Vagina (tissue), 2 donors: ENCODE data around the gene LPAR5. TPM values are rescaled to one million over a fixed set of nuclear protein-coding genes. Genes with fewer than 3 reads are reported as not detected.

Experiments used
- DNase-seq, 2 donors: peaks; one replicate each; pipeline ENCODE4 v3.0.0-alpha.2; 2017; ENCODE audit errors: extremely low spot score in 2 of 2
- H3K27ac ChIP-seq: fragments of 200-600 bp; sonication (generic); one replicate; pipeline ENCODE4 v1.5.1; 2019
- H3K27me3 ChIP-seq: fragments of 200-600 bp; sonication (generic); one replicate; pipeline ENCODE4 v1.5.1; 2019
- H3K36me3 ChIP-seq, 2 donors: fragments of 200-600 bp; sonication (generic); one replicate each; pipeline ENCODE4 v1.5.1; 2017 to 2019
- H3K4me1 ChIP-seq: fragments of 200-600 bp; sonication (generic); one replicate; pipeline ENCODE4 v1.5.1; 2019
- H3K4me3 ChIP-seq, 2 donors: fragments of 200-600 bp; sonication (generic); 1 replicate in 1 of 2; 2 replicates in 1 of 2; pipeline ENCODE4 v1.5.1; 2016 to 2019
- H3K9me3 ChIP-seq: fragments of 200-600 bp; sonication (generic); one replicate; pipeline ENCODE4 v1.5.1; 2019
- POLR2A ChIP-seq, 2 donors: fragments of 450-650 bp; IDR thresholded peaks; one replicate each; pipeline ENCODE4 v1.6.1; 2017; ENCODE audit warnings: antibody characterized with exemption in 2 of 2, mild to moderate bottlenecking in 2 of 2, moderate library complexity in 2 of 2
- POLR2AphosphoS5 ChIP-seq, 2 donors: sonication (generic); formaldehyde crosslinking; IDR thresholded peaks; one replicate each; pipeline ENCODE4 v1.9.0; 2017; ENCODE audit warnings: antibody characterized with exemption in 2 of 2, mild to moderate bottlenecking in 2 of 2, low read depth in 1 of 2; ENCODE audit not compliant: insufficient read depth in 1 of 2
- intact Hi-C: fragments of 100-400 bp; cut with DNase I; formaldehyde crosslinking; loops from one replicate; pipeline ENCODE4 v1.15.1; 2023
- total RNA-seq: library from RNA; depleted of rRNA; stranded (reverse); fragments of >200 nt; gene quantifications from one replicate; pipeline ENCODE4 v1.2.3, GENCODE V29; 2016
- TF ChIP-seq, protein P1 (sequence below), 3 experiments: fragments of 450-650 bp in 2 of 3; fragments of 200-600 bp in 1 of 3; sonication (generic) in 1 of 3; IDR thresholded peaks; one replicate each; pipeline ENCODE4 v1.5.1; 2017 to 2019; ENCODE audit warnings: antibody characterized with exemption in 3 of 3, mild to moderate bottlenecking in 2 of 3, moderate library complexity in 2 of 3

The LPAR5 gene
- 7.4 TPM for total RNA-seq

DNA sequence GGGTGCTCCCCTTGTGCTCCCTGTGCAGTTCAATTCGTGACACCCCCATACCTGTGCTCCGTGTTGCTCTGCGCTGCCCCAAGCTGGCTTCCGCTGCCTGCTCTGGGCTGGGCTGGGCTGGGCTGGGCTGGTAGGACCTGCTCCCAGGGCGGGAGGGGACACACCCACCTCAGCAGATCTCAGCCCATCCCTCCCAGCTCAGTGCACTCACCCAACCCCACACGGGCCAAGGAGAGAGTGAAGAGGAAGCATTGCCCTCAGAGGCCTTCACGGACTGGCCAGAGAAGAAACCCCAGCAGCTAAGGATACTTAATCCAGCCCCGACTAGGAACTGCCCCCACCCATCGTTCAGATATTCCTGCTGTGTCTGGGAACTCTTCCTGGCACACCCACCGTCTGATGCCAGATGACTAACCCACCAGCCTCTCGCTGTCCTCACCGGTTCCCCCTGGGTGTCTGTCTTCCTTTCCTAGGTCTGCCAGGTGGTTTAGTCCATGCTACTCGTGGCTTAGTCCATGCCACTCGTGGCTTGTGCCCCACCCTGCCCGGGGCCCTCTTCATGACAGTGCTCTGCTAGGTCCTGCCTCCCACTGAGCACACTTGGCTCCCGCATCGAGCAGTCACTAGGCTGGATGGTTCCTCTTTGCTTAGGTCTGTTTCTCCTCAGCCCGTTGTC is at the start of gene LPAR5:
Gene LPAR5, minus strand, starts transcription at position 104 of the 676 bp plus-strand sequence. CDS start 14,711 bp downstream, outside the sequence.
- H3K27me3 ChIP-seq = no peaks in the 10 kb centered on the region
- no peaks in the 10 kb centered on the region for H3K9me3 ChIP-seq
- no peaks in the 10 kb centered on the region for H3K36me3 ChIP-seq
- peak within 1 kb of the TSS in 1 of 2 donors; percentile 30 for H3K4me3 ChIP-seq
- no peak for DNase-seq
- H3K27ac ChIP-seq = peak within 1 kb of the TSS; percentile 34
- no peak for TF ChIP-seq POLR2A (IDR thresholded peaks at IDR 0.05)
- peak in 1 of 2 donors; percentile 49 for TF ChIP-seq POLR2AphosphoS5 (IDR thresholded peaks at IDR 0.05; ENCODE audit: insufficient read depth in 1 of 2, low read depth in 1 of 2)
- peaks cover 15% of the 10 kb centered on the region for H3K4me1 ChIP-seq
- intact Hi-C loops = no loop called here

DNA sequence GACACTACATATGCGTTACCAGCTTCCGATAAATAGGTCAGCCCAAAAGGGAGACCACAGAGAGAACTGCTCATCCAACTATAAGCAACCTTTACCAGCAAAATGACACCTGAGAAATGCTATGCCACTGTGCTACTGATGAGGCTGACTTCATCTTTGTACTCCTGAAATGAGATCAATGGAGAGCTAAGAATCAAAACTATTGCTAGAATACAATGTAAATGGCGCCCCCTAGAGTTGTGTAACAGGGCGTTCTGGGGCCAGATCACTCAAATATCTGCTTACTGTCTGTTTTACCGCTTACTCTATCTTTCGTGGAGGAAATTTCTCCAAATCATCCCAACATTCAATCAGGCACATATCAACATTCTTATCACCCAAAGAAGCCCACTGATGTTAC is 48.9 kb upstream of the LPAR5 start:
- H3K4me1 ChIP-seq = peaks cover 31% of the 10 kb centered on the region
- H3K36me3 ChIP-seq = peaks cover 0 to 6% of the 10 kb centered on the region in 2 donors
- no peak overlapping the region for H3K4me3 ChIP-seq
- TF ChIP-seq POLR2AphosphoS5 (IDR thresholded peaks at IDR 0.05; ENCODE audit: insufficient read depth in 1 of 2, low read depth in 1 of 2) = no peak
- TF ChIP-seq, protein P1, sequence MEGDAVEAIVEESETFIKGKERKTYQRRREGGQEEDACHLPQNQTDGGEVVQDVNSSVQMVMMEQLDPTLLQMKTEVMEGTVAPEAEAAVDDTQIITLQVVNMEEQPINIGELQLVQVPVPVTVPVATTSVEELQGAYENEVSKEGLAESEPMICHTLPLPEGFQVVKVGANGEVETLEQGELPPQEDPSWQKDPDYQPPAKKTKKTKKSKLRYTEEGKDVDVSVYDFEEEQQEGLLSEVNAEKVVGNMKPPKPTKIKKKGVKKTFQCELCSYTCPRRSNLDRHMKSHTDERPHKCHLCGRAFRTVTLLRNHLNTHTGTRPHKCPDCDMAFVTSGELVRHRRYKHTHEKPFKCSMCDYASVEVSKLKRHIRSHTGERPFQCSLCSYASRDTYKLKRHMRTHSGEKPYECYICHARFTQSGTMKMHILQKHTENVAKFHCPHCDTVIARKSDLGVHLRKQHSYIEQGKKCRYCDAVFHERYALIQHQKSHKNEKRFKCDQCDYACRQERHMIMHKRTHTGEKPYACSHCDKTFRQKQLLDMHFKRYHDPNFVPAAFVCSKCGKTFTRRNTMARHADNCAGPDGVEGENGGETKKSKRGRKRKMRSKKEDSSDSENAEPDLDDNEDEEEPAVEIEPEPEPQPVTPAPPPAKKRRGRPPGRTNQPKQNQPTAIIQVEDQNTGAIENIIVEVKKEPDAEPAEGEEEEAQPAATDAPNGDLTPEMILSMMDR (IDR thresholded peaks at IDR 0.05) = peak in 1 of 3 experiments; percentile 24
- intact Hi-C loops = no loop called here
- DNase-seq = no peak
- H3K9me3 ChIP-seq = no peaks in the 10 kb centered on the region
- no peaks in the 10 kb centered on the region for H3K27me3 ChIP-seq
- H3K27ac ChIP-seq = no peak overlapping the region

DNA sequence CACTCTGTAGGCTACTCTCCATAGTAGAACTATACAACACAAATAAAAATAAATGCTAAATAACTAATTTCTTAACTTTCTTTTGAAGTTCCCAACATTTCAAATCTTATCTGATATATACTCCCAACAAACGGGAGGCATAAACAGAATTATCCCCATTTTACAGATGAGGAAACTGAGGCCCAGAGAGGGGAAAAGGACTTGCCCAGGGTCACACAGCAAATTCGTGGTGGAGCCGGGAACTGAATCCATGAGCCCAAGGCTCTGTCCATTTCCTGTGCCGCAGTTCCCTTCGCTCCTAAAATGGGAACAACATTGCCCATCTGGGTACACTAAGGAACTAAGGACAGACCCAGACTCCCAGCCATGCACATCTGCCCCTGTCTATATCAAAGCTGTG is 41.2 kb upstream of the LPAR5 start:
- no peaks in the 10 kb centered on the region for H3K27me3 ChIP-seq
- H3K4me1 ChIP-seq = peaks cover 6% of the 10 kb centered on the region
- H3K27ac ChIP-seq = no peak overlapping the region
- intact Hi-C loops = no loop called here
- DNase-seq = no peak
- H3K36me3 ChIP-seq = peaks cover 0 to 81% of the 10 kb centered on the region in 2 donors
- no peak overlapping the region for H3K4me3 ChIP-seq
- no peak for TF ChIP-seq POLR2AphosphoS5 (IDR thresholded peaks at IDR 0.05; ENCODE audit: insufficient read depth in 1 of 2, low read depth in 1 of 2)
- TF ChIP-seq POLR2A (IDR thresholded peaks at IDR 0.05) = no peak
- TF ChIP-seq, protein P1 (IDR thresholded peaks at IDR 0.05) = no peak
- no peaks in the 10 kb centered on the region for H3K9me3 ChIP-seq

DNA sequence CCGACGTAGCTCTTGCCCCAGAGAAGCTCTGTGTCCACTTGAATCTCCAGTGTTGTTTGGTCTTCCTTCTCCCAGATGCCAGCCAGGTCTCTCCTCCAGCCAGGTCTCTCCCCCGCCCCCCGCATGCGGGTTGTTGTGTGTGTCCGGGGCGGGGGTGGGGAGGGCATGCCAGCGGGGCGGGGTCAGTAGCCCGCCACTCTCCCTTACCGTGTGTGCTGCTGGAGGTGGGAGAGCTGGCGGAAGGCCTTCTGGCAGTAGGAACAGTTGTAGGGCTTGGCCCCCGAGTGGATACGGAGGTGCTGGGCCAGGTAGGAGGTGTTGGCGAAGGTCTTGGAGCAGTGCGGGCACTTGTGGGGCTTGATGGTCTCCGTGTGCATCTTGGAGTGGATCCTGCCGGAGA is 36.4 kb upstream of the LPAR5 start:
- H3K27ac ChIP-seq = no peak overlapping the region
- no peak overlapping the region for H3K4me3 ChIP-seq
- TF ChIP-seq, protein P1 (IDR thresholded peaks at IDR 0.05) = no peak
- TF ChIP-seq POLR2A (IDR thresholded peaks at IDR 0.05) (no peak), POLR2AphosphoS5 (IDR thresholded peaks at IDR 0.05; ENCODE audit: insufficient read depth in 1 of 2, low read depth in 1 of 2) (no peak)
- H3K4me1 ChIP-seq = no peaks in the 10 kb centered on the region
- no peak for DNase-seq
- intact Hi-C loops = no loop called here
- no peaks in the 10 kb centered on the region for H3K27me3 ChIP-seq
- H3K36me3 ChIP-seq = peaks cover 0 to 98% of the 10 kb centered on the region in 2 donors
- H3K9me3 ChIP-seq = no peaks in the 10 kb centered on the region

DNA sequence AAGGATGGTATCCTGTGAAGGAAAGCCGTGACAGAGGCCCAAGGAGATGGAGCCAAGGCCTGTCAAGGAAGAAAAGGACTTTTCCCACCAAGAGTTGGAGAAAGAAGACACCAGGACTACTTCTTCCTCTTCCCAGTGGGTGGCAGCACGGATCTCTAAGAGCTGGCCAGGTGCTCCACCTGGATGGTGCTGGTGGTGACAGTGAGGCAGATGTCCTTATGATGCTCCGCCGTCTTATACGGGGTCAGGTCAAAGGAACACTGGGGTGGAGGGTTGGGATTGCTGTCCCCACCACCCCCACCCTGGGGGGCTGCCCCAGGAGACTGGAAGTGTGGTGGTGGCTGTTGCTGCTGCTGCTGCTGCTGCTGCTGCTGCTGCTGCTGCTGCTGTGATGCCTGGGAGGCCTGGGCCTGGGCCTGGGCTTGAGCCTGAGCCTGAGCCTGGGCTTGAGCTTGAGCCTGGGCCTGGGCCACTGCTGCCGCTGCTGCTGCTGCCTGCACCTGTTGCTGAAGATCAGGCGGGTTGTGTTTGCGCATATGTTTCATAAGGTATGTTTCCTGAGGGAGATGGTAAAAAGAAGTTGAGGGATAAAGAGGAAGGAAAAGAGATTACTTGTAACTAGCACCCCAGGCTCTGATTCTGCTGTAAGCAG is 31.9 kb upstream of the LPAR5 start:
- intact Hi-C loops = no loop called here
- H3K4me3 ChIP-seq = no peak overlapping the region
- TF ChIP-seq, protein P1 (IDR thresholded peaks at IDR 0.05) = no peak
- no peaks in the 10 kb centered on the region for H3K4me1 ChIP-seq
- no peak for DNase-seq
- no peak overlapping the region for H3K27ac ChIP-seq
- no peaks in the 10 kb centered on the region for H3K27me3 ChIP-seq
- H3K36me3 ChIP-seq = peaks cover 0 to 59% of the 10 kb centered on the region in 2 donors
- no peaks in the 10 kb centered on the region for H3K9me3 ChIP-seq
